Measurements from ENCODE around the gene SMCO4. TPM values are rescaled to one million over a fixed set of nuclear protein-coding genes. Genes with fewer than 3 reads are reported as not detected.

SMCO4 gene
- total RNA-seq, 1 experiment from 2014 or later = 14.1 TPM

DNA sequence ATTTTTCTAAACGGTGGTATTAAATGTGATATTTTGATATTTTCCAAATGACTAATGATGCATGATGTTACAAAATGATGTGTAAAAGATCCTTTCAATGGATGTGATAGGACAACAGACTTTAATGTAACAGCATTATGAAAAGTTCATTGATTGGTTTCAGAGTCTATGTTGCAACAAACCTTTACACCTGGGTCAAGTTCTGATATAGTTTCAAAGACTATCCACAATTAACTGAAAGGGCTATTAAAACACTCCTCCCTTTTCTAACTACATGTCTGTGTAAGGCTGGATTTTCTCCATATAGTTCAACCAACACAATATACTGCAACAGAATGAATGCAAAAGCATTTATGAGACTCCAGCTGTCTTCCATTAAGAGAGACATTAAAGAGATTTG, 35.7 kb downstream of the SMCO4 start:
- POLR2A ChIA-PET = no interaction called here
- intact Hi-C loops (cut with micrococcal nuclease; ENCODE audit: unreplicated experiment) (no loop called here), in situ Hi-C loops (cut with HindIII; ENCODE audit: low pct_unique_long_range_greater_than_20kb, low sequenced_read_pairs) (no loop called here)
- Histone ChIP-seq H3K4me3 (ENCODE audit: low read depth in 2 of 2, low read length in 2 of 2) (no peak overlapping the region), H3K27me3 (ENCODE audit: control insufficient read depth, insufficient read depth, low read length) (no peaks in the 10 kb centered on the region), H3K27ac (ENCODE audit: low read length) (no peak overlapping the region), H3K9me3 (ENCODE audit: control insufficient read depth, insufficient read depth, low read depth, low read length) (no peaks in the 10 kb centered on the region), H3K36me3 (ENCODE audit: control insufficient read depth, insufficient read depth, low read length) (no peaks in the 10 kb centered on the region), H3K4me1 (ENCODE audit: control insufficient read depth, insufficient read depth, low read length) (no peaks in the 10 kb centered on the region)
- CTCF ChIA-PET = no interaction called here
- TF ChIP-seq POLR2AphosphoS5 (IDR thresholded peaks at IDR 0.05; ENCODE audit: low read depth, low read length) = no peak
- TF ChIP-seq TCF7L2 (IDR thresholded peaks at IDR 0.05; ENCODE audit: low read depth, low read length) = no peak
- no peak for TF ChIP-seq SIN3A (IDR thresholded peaks at IDR 0.05; ENCODE audit: borderline replicate concordance, insufficient read depth, low read depth, low read length)
- TF ChIP-seq, protein P1, sequence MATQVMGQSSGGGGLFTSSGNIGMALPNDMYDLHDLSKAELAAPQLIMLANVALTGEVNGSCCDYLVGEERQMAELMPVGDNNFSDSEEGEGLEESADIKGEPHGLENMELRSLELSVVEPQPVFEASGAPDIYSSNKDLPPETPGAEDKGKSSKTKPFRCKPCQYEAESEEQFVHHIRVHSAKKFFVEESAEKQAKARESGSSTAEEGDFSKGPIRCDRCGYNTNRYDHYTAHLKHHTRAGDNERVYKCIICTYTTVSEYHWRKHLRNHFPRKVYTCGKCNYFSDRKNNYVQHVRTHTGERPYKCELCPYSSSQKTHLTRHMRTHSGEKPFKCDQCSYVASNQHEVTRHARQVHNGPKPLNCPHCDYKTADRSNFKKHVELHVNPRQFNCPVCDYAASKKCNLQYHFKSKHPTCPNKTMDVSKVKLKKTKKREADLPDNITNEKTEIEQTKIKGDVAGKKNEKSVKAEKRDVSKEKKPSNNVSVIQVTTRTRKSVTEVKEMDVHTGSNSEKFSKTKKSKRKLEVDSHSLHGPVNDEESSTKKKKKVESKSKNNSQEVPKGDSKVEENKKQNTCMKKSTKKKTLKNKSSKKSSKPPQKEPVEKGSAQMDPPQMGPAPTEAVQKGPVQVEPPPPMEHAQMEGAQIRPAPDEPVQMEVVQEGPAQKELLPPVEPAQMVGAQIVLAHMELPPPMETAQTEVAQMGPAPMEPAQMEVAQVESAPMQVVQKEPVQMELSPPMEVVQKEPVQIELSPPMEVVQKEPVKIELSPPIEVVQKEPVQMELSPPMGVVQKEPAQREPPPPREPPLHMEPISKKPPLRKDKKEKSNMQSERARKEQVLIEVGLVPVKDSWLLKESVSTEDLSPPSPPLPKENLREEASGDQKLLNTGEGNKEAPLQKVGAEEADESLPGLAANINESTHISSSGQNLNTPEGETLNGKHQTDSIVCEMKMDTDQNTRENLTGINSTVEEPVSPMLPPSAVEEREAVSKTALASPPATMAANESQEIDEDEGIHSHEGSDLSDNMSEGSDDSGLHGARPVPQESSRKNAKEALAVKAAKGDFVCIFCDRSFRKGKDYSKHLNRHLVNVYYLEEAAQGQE (IDR thresholded peaks at IDR 0.05; ENCODE audit: insufficient read depth in 1 of 2, low read depth in 2 of 2, low read length in 1 of 2) = no peak
- TF ChIP-seq, protein P2, sequence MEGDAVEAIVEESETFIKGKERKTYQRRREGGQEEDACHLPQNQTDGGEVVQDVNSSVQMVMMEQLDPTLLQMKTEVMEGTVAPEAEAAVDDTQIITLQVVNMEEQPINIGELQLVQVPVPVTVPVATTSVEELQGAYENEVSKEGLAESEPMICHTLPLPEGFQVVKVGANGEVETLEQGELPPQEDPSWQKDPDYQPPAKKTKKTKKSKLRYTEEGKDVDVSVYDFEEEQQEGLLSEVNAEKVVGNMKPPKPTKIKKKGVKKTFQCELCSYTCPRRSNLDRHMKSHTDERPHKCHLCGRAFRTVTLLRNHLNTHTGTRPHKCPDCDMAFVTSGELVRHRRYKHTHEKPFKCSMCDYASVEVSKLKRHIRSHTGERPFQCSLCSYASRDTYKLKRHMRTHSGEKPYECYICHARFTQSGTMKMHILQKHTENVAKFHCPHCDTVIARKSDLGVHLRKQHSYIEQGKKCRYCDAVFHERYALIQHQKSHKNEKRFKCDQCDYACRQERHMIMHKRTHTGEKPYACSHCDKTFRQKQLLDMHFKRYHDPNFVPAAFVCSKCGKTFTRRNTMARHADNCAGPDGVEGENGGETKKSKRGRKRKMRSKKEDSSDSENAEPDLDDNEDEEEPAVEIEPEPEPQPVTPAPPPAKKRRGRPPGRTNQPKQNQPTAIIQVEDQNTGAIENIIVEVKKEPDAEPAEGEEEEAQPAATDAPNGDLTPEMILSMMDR (IDR thresholded peaks at IDR 0.05) = no peak
- DNase-seq (ENCODE audit: low read depth, low spot score) (no peak), ATAC-seq (no peak)
- no TSS peak for BruUV-seq (replicated peaks)

DNA sequence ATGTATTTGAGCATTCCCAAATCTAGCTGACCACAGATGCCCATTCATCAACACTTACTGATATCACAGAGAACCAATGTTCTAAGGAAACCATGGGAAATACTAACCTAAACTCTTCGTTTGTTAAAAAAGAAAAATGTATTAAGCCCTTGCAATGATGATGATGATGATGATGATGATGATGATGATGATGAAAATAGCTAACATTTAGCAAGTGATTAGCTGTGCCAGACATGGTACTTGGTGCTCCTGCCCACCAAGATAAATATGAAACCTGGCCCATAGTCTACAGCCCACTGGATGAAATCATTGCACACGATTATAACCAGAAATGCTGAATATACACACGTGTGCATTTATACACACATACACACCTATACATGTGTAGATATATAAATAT, 37.5 kb downstream of the SMCO4 start:
- no TSS peak for BruUV-seq (replicated peaks)
- POLR2A ChIA-PET = no interaction called here
- H3K36me3 ChIP-seq (ENCODE audit: control insufficient read depth, insufficient read depth, low read length) = no peaks in the 10 kb centered on the region
- no peaks in the 10 kb centered on the region for H3K27me3 ChIP-seq (ENCODE audit: control insufficient read depth, insufficient read depth, low read length)
- CTCF ChIA-PET = no interaction called here
- H3K4me3 ChIP-seq (ENCODE audit: low read depth in 2 of 2, low read length in 2 of 2) = no peak overlapping the region
- DNase-seq (ENCODE audit: low read depth, low spot score) (no peak), ATAC-seq (no peak)
- H3K4me1 ChIP-seq (ENCODE audit: control insufficient read depth, insufficient read depth, low read length) = no peaks in the 10 kb centered on the region
- intact Hi-C loops (cut with micrococcal nuclease; ENCODE audit: unreplicated experiment) (no loop called here), in situ Hi-C loops (cut with HindIII; ENCODE audit: low pct_unique_long_range_greater_than_20kb, low sequenced_read_pairs) (no loop called here)
- TF ChIP-seq, protein P2 (IDR thresholded peaks at IDR 0.05) = no peak
- TF ChIP-seq SIN3A (IDR thresholded peaks at IDR 0.05; ENCODE audit: borderline replicate concordance, insufficient read depth, low read depth, low read length) = no peak
- no peak for TF ChIP-seq TCF7L2 (IDR thresholded peaks at IDR 0.05; ENCODE audit: low read depth, low read length)
- no peak for TF ChIP-seq POLR2AphosphoS5 (IDR thresholded peaks at IDR 0.05; ENCODE audit: low read depth, low read length)
- TF ChIP-seq, protein P1 (IDR thresholded peaks at IDR 0.05; ENCODE audit: insufficient read depth in 1 of 2, low read depth in 2 of 2, low read length in 1 of 2) = no peak
- no peak overlapping the region for H3K27ac ChIP-seq (ENCODE audit: low read length)
- H3K9me3 ChIP-seq (ENCODE audit: control insufficient read depth, insufficient read depth, low read depth, low read length) = no peaks in the 10 kb centered on the region

Data from Panc1 (cell line).